ENCODE measurements around the gene MAP3K8. TPM values are rescaled to one million over a fixed set of nuclear protein-coding genes. Genes with fewer than 3 reads are reported as not detected.
A peak's percentile ranks its signal among the peaks of the same experiment; 100 is the strongest.

Gene MAP3K8
- total RNA-seq, 1 donor from 2014 or later: 160 TPM

- Mint-ChIP-seq H3K9me3 (no peaks in the 10 kb centered on the region), H3K27me3 (no peaks in the 10 kb centered on the region), H3K36me3 (ENCODE audit: low read depth) (no peaks in the 10 kb centered on the region), H3K27ac (peak overlapping the region; percentile 86), H3K4me1 (peaks cover 76% of the 10 kb centered on the region), H3K4me3 (peak overlapping the region; percentile 24)
- TF ChIP-seq CTCF (IDR thresholded peaks at IDR 0.05): no peak
- ChIA-PET CTCF (interaction anchor here (2.1 kb wide), 1 partner anchor 87 kb away, joined by 6 read pairs; no protein-coding TSS in a partner anchor), POLR2A (interaction anchor here (0.5 to 2.3 kb wide), 5 partner anchors 25 to 74 kb away, joined by 3 to 17 read pairs (median 4); partner anchors contain the start of gene MAP3K8)
- intact Hi-C loops (cut with micrococcal nuclease): loop anchor here (2.0 kb wide), 2 partner anchors 15 to 25 kb away; no protein-coding TSS in a partner anchor
- ATAC-seq (ENCODE audit: low read depth) (no peak), DNase-seq (no peak)
Measured at GRCh38 chr10:30503700-30504266, 69.8 kb downstream of the MAP3K8 start.

- no peak for TF ChIP-seq CTCF (IDR thresholded peaks at IDR 0.05)
- Mint-ChIP-seq H3K9me3 (no peaks in the 10 kb centered on the region), H3K27me3 (no peaks in the 10 kb centered on the region), H3K36me3 (ENCODE audit: low read depth) (no peaks in the 10 kb centered on the region), H3K4me1 (peaks cover 78% of the 10 kb centered on the region), H3K4me3 (peak overlapping the region; percentile 39), H3K27ac (peak overlapping the region; percentile 75)
- ChIA-PET POLR2A (interaction anchor here (0.7 to 2.7 kb wide), 6 partner anchors 12 to 72 kb away, joined by 3 to 23 read pairs (median 5); partner anchors contain the start of gene MAP3K8), CTCF (interaction anchor here (0.9 to 1.6 kb wide), 2 partner anchors 8 to 12 kb away, joined by 3 read pairs; no protein-coding TSS in a partner anchor)
- no peak for DNase-seq
- ATAC-seq (ENCODE audit: low read depth): peak; percentile 38
- intact Hi-C loops (cut with micrococcal nuclease): no loop called here
Measured at GRCh38 chr10:30505543-30506298, 71.7 kb downstream of the MAP3K8 start.

- H3K27ac Mint-ChIP-seq: peak overlapping the region; percentile 24
- intact Hi-C loops (cut with micrococcal nuclease): no loop called here
- no peak for ATAC-seq (ENCODE audit: low read depth)
Measured at GRCh38 chr10:30509508-30509907, 75.5 kb downstream of the MAP3K8 start.

GRCh38 chr10:30510184-30510931 lies 76.4 kb downstream of the MAP3K8 start:
- Mint-ChIP-seq H3K4me1 (peaks cover 42% of the 10 kb centered on the region), H3K4me3 (peak overlapping the region; percentile 56), H3K27ac (peak overlapping the region; percentile 81), H3K36me3 (ENCODE audit: low read depth) (no peaks in the 10 kb centered on the region), H3K9me3 (no peaks in the 10 kb centered on the region), H3K27me3 (no peaks in the 10 kb centered on the region)
- ChIA-PET CTCF (interaction anchor here (0.8 to 1.4 kb wide), 3 partner anchors 11 to 77 kb away, joined by 3 to 5 read pairs (median 3); no protein-coding TSS in a partner anchor), POLR2A (interaction anchor here (0.7 to 2.6 kb wide), 6 partner anchors 18 to 92 kb away, joined by 3 to 21 read pairs (median 8); partner anchors contain the start of gene MAP3K8)
- TF ChIP-seq CTCF (IDR thresholded peaks at IDR 0.05): no peak
- intact Hi-C loops (cut with micrococcal nuclease): loop anchor here (1.0 kb wide), 3 partner anchors 8 to 19 kb away; no protein-coding TSS in a partner anchor
- DNase-seq: no peak
- peak; percentile 96 for ATAC-seq (ENCODE audit: low read depth)

More at GRCh38 chr10:30509508-30509907, 75.5 kb downstream of the MAP3K8 start:
- POLR2A ChIA-PET: interaction anchor here (0.5 to 2.6 kb wide), 4 partner anchors 20 to 76 kb away, joined by 6 to 21 read pairs (median 11); partner anchors contain the start of gene MAP3K8
- no peak for DNase-seq
- no peak for TF ChIP-seq CTCF (IDR thresholded peaks at IDR 0.05)
- Mint-ChIP-seq H3K36me3 (ENCODE audit: low read depth) (no peaks in the 10 kb centered on the region), H3K9me3 (no peaks in the 10 kb centered on the region), H3K4me1 (peaks cover 50% of the 10 kb centered on the region), H3K4me3 (no peak overlapping the region), H3K27me3 (no peaks in the 10 kb centered on the region)
- CTCF ChIA-PET: interaction anchor here (1.3 kb wide), 1 partner anchor 65 kb away, joined by 5 read pairs; no protein-coding TSS in a partner anchor

Measured in activated B cell treated with CpG ODN at 0.5 μM for 24 hours (primary cell).